Activated naive CD4-positive, alpha-beta T cell treated with anti-CD3 and anti-CD28 coated beads, Interleukin-2, amount 10 ng/mL, durations not matched to agents 7 days and 5 days (primary cell): ENCODE results near the gene IGLL5.

ENCODE experiments used
- CTCF ChIA-PET: fragments of 350-600 bp; sonication (Branson Sonifier 250); formaldehyde crosslinking; loops from one replicate; lab custom pipeline; 2021; ENCODE audit warnings: antibody characterized with exemption; lab: Charles Lee
- DNase-seq: peaks from one replicate; pipeline ENCODE4 v3.0.0-alpha.2; 2020
- H3K27ac Mint-ChIP-seq: one replicate; pipeline ENCODE4 v1.8.0; 2021; ENCODE audit warnings: mild to moderate bottlenecking, moderate library complexity, mixed read lengths
- H3K27me3 Mint-ChIP-seq: one replicate; pipeline ENCODE4 v1.8.0; 2021; ENCODE audit warnings: mild to moderate bottlenecking, mixed read lengths
- H3K36me3 Mint-ChIP-seq: one replicate; pipeline ENCODE4 v1.8.0; 2021; ENCODE audit warnings: mixed read lengths
- H3K4me1 Mint-ChIP-seq: one replicate; pipeline ENCODE4 v1.8.0; 2021; ENCODE audit warnings: mixed read lengths
- H3K4me3 Mint-ChIP-seq: one replicate; pipeline ENCODE4 v1.8.0; 2021; ENCODE audit warnings: mild to moderate bottlenecking, moderate library complexity, mixed read lengths
- H3K9me3 Mint-ChIP-seq: one replicate; pipeline ENCODE4 v1.8.0; 2021; ENCODE audit warnings: mixed read lengths

Gene IGLL5

GRCh38 chr22:22938672-22939587, 51.3 kb downstream of the IGLL5 start:
- Mint-ChIP-seq H3K9me3 (no peaks in the 10 kb centered on the region), H3K27ac (no peak overlapping the region), H3K4me1 (peaks cover 12% of the 10 kb centered on the region), H3K27me3 (peaks cover 57% of the 10 kb centered on the region), H3K36me3 (no peaks in the 10 kb centered on the region), H3K4me3 (no peak overlapping the region)
- CTCF ChIA-PET: interaction anchor here (1.9 kb wide), 1 partner anchor 55 kb away, joined by 11 read pairs; no protein-coding TSS in a partner anchor
- peak; percentile 8 for DNase-seq

- CTCF ChIA-PET: interaction anchor here (0.6 kb wide), 1 partner anchor 55 kb away, joined by 3 read pairs; no protein-coding TSS in a partner anchor
- no peaks in the 10 kb centered on the region for H3K9me3 Mint-ChIP-seq
- peaks cover 64% of the 10 kb centered on the region for H3K27me3 Mint-ChIP-seq
- DNase-seq: no peak
- H3K4me3 Mint-ChIP-seq: no peak overlapping the region
- peaks cover 8% of the 10 kb centered on the region for H3K4me1 Mint-ChIP-seq
- H3K27ac Mint-ChIP-seq: no peak overlapping the region
- no peaks in the 10 kb centered on the region for H3K36me3 Mint-ChIP-seq
Observed at GRCh38 chr22:22939588-22940368, 52.2 kb downstream of the IGLL5 start.

- CTCF ChIA-PET: interaction anchor here (0.7 to 5.2 kb wide), 8 partner anchors 10 to 131 kb away, joined by 3 to 28 read pairs (median 7); no protein-coding TSS in a partner anchor
- Mint-ChIP-seq H3K27ac (no peak overlapping the region), H3K9me3 (no peaks in the 10 kb centered on the region), H3K4me1 (peaks cover 2% of the 10 kb centered on the region), H3K4me3 (no peak overlapping the region), H3K36me3 (no peaks in the 10 kb centered on the region), H3K27me3 (peaks cover 62% of the 10 kb centered on the region)
- DNase-seq: no peak
Observed at GRCh38 chr22:22940961-22941605, 53.5 kb downstream of the IGLL5 start.

- Mint-ChIP-seq H3K4me1 (peaks cover 2% of the 10 kb centered on the region), H3K27ac (no peak overlapping the region), H3K36me3 (no peaks in the 10 kb centered on the region), H3K4me3 (no peak overlapping the region), H3K9me3 (no peaks in the 10 kb centered on the region), H3K27me3 (peaks cover 65% of the 10 kb centered on the region)
- CTCF ChIA-PET: interaction anchor here (0.7 to 5.2 kb wide), 16 partner anchors 9 to 132 kb away, joined by 3 to 28 read pairs (median 5); no protein-coding TSS in a partner anchor
- no peak for DNase-seq
Observed at GRCh38 chr22:22941831-22942510, 54.4 kb downstream of the IGLL5 start.

GRCh38 chr22:22942511-22943329, 55.1 kb downstream of the IGLL5 start:
- peaks cover 67% of the 10 kb centered on the region for H3K27me3 Mint-ChIP-seq
- no peak overlapping the region for H3K27ac Mint-ChIP-seq
- peak; percentile 89 for DNase-seq
- H3K9me3 Mint-ChIP-seq: no peaks in the 10 kb centered on the region
- CTCF ChIA-PET: interaction anchor here (0.6 to 5.2 kb wide), 17 partner anchors 8 to 154 kb away, joined by 3 to 28 read pairs (median 4); no protein-coding TSS in a partner anchor
- H3K36me3 Mint-ChIP-seq: no peaks in the 10 kb centered on the region
- no peak overlapping the region for H3K4me3 Mint-ChIP-seq
- peaks cover 2% of the 10 kb centered on the region for H3K4me1 Mint-ChIP-seq

- DNase-seq: no peak
- no peak overlapping the region for H3K4me3 Mint-ChIP-seq
- H3K27ac Mint-ChIP-seq: no peak overlapping the region
- CTCF ChIA-PET: interaction anchor here (0.6 to 5.2 kb wide), 11 partner anchors 11 to 155 kb away, joined by 3 to 28 read pairs (median 6); no protein-coding TSS in a partner anchor
- H3K4me1 Mint-ChIP-seq: peaks cover 2% of the 10 kb centered on the region
- H3K9me3 Mint-ChIP-seq: no peaks in the 10 kb centered on the region
- no peaks in the 10 kb centered on the region for H3K36me3 Mint-ChIP-seq
- H3K27me3 Mint-ChIP-seq: peaks cover 59% of the 10 kb centered on the region
Observed at GRCh38 chr22:22943521-22944267, 56.1 kb downstream of the IGLL5 start.

- no peak overlapping the region for H3K27ac Mint-ChIP-seq
- H3K4me3 Mint-ChIP-seq: no peak overlapping the region
- H3K4me1 Mint-ChIP-seq: peaks cover 2% of the 10 kb centered on the region
- H3K36me3 Mint-ChIP-seq: no peaks in the 10 kb centered on the region
- CTCF ChIA-PET: interaction anchor here (0.8 to 5.2 kb wide), 6 partner anchors 10 to 95 kb away, joined by 3 to 28 read pairs (median 8); no protein-coding TSS in a partner anchor
- no peak for DNase-seq
- H3K27me3 Mint-ChIP-seq: peaks cover 59% of the 10 kb centered on the region
- no peaks in the 10 kb centered on the region for H3K9me3 Mint-ChIP-seq
Observed at GRCh38 chr22:22944268-22944985, 56.8 kb downstream of the IGLL5 start.

GRCh38 chr22:22945195-22945594, 57.6 kb downstream of the IGLL5 start:
- no peaks in the 10 kb centered on the region for H3K36me3 Mint-ChIP-seq
- CTCF ChIA-PET: interaction anchor here (0.8 to 5.2 kb wide), 5 partner anchors 9 to 74 kb away, joined by 3 to 28 read pairs (median 3); no protein-coding TSS in a partner anchor

More at GRCh38 chr22:22945195-22945594, 57.6 kb downstream of the IGLL5 start:
- H3K4me3 Mint-ChIP-seq: no peak overlapping the region
- DNase-seq: no peak
- H3K27me3 Mint-ChIP-seq: peaks cover 61% of the 10 kb centered on the region
- no peak overlapping the region for H3K27ac Mint-ChIP-seq
- H3K4me1 Mint-ChIP-seq: peaks cover 2% of the 10 kb centered on the region
- H3K9me3 Mint-ChIP-seq: no peaks in the 10 kb centered on the region
